ENCODE results near the gene LRRC70. TPM values are rescaled to one million over a fixed set of nuclear protein-coding genes. Genes with fewer than 3 reads are reported as not detected.

The LRRC70 gene
- total RNA-seq, result under 1 TPM; 0.34 to 0.45 TPM

GRCh38 chr5:62578540-62578939, at the start of gene LRRC70:
TSS of gene LRRC70 (plus strand) at chr5:62578819. CDS start at chr5:62579439, 620 bp downstream.
- ChIA-PET CTCF (no interaction called here), POLR2A (no interaction called here)
- peak; percentile 93 for ATAC-seq
- H3K36me3 Mint-ChIP-seq (ENCODE audit: low read depth), result peaks cover 18% of the 10 kb centered on the region
- H3K4me1 Mint-ChIP-seq (ENCODE audit: low read depth), result peaks cover 36% of the 10 kb centered on the region
- H3K9me3 Mint-ChIP-seq, result no peaks in the 10 kb centered on the region
- no peaks in the 10 kb centered on the region for H3K27me3 Mint-ChIP-seq
- H3K4me3 Mint-ChIP-seq, result no peak within 1 kb of the TSS
- intact Hi-C loops (cut with micrococcal nuclease), result no loop called here
- DNase-seq, result no peak
- no peak for TF ChIP-seq CTCF (IDR thresholded peaks at IDR 0.05)
- peak within 1 kb of the TSS; percentile 78 for H3K27ac Mint-ChIP-seq

DNA sequence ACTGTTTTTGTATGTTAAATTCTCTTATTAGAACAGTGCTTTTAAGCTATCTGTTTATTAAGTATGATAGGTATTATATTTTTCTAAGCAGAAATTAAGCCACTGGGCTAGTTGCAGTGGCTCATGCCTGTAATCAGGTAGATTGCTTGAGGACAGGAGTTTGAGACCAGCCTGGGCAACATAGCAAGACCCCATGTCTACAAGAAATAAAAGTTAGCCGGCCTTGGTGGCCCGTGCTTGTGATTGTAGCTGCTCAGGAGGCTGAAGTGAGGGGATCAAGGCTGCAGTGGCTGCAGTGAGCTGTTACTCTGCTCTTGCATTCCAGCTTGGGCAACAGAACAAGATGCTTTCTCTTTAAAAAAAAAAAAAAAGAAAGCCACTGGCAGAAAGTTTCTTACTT, 45.0 kb upstream of the LRRC70 start:
- CTCF ChIA-PET, result no interaction called here

DNA sequence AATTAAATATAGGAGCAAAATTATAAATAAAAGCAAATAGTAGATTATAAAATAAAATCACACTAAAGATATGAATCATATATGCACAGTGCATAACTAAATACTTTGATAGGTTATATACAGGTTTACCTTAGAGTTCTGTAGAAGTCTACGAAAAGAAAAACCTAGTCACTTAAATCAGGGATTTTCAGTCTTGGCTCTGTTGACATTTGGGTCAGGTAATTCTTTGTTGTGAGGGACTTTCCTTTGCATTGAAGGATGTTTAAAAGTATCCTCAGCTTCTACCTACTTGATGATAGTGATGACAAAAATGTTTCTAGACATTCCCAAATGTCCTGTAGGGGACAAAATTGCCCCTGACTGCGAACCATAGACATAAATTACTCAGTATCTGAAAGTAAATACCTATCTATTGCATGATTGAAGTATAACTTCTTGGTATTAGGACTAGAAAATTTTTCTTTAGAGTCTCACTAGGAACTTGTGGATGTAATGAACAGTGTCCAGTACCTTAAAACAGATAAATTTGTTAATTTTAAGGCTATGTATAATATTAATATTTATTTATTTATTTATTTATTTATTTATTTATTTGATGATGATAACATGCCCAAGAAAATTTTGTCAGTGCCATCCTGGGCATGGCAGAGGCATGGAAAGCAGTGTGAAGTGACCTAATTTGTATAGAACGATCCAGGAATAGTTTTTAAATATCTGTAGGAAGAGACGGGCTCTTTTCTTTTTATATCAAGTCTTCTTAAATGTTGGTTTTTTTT, 44.0 kb upstream of the LRRC70 start:
- DNase-seq (no peak), ATAC-seq (no peak)
- no peak overlapping the region for H3K27ac Mint-ChIP-seq
- CTCF ChIA-PET, result no interaction called here
- intact Hi-C loops (cut with micrococcal nuclease), result no loop called here
- no peaks in the 10 kb centered on the region for H3K27me3 Mint-ChIP-seq
- no peak overlapping the region for H3K4me3 Mint-ChIP-seq
- H3K4me1 Mint-ChIP-seq (ENCODE audit: low read depth), result peaks cover 3% of the 10 kb centered on the region
- TF ChIP-seq CTCF (IDR thresholded peaks at IDR 0.05), result no peak
- H3K9me3 Mint-ChIP-seq, result no peaks in the 10 kb centered on the region
- peaks cover 31% of the 10 kb centered on the region for H3K36me3 Mint-ChIP-seq (ENCODE audit: low read depth)
- POLR2A ChIA-PET, result no interaction called here

More for the DNA sequence above, 45.0 kb upstream of the LRRC70 start:
- no peaks in the 10 kb centered on the region for H3K27me3 Mint-ChIP-seq
- POLR2A ChIA-PET, result no interaction called here
- H3K4me1 Mint-ChIP-seq (ENCODE audit: low read depth), result peaks cover 3% of the 10 kb centered on the region
- H3K36me3 Mint-ChIP-seq (ENCODE audit: low read depth), result peaks cover 28% of the 10 kb centered on the region
- ATAC-seq (no peak), DNase-seq (no peak)
- no peak overlapping the region for H3K4me3 Mint-ChIP-seq
- intact Hi-C loops (cut with micrococcal nuclease), result no loop called here
- no peak overlapping the region for H3K27ac Mint-ChIP-seq
- no peak for TF ChIP-seq CTCF (IDR thresholded peaks at IDR 0.05)
- no peaks in the 10 kb centered on the region for H3K9me3 Mint-ChIP-seq

DNA sequence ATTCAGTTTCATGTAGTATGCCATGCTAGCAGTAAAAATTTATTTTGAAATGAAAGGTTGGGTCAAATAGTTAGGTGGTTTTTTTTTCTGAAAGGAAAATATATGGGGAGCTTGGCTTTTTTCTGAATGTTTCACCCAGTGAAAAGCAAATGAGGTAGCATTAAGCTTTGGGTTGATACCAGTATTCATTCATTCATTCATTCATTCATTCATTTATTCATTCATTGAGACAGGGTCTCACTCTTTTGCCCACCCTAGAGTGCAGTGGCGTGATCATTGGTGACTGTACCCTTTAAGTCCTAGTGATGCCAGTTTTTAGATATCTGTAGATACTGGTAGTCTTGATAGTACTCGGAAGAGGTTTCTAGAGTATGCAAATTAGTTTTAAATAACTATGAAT, 42.4 kb upstream of the LRRC70 start:
- TF ChIP-seq CTCF (IDR thresholded peaks at IDR 0.05), result no peak
- POLR2A ChIA-PET, result no interaction called here
- ATAC-seq, result no peak
- H3K27me3 Mint-ChIP-seq, result no peaks in the 10 kb centered on the region
- peaks cover 3% of the 10 kb centered on the region for H3K4me1 Mint-ChIP-seq (ENCODE audit: low read depth)
- intact Hi-C loops (cut with micrococcal nuclease), result no loop called here
- peaks cover 29% of the 10 kb centered on the region for H3K36me3 Mint-ChIP-seq (ENCODE audit: low read depth)
- H3K4me3 Mint-ChIP-seq, result no peak overlapping the region
- CTCF ChIA-PET, result no interaction called here
- no peak for DNase-seq
- no peaks in the 10 kb centered on the region for H3K9me3 Mint-ChIP-seq
- H3K27ac Mint-ChIP-seq, result no peak overlapping the region

GRCh38 chr5:62536783-62537182, 41.8 kb upstream of the LRRC70 start:
- ATAC-seq, result no peak
- peaks cover 25% of the 10 kb centered on the region for H3K36me3 Mint-ChIP-seq (ENCODE audit: low read depth)
- H3K27me3 Mint-ChIP-seq, result no peaks in the 10 kb centered on the region
- no peaks in the 10 kb centered on the region for H3K9me3 Mint-ChIP-seq
- peaks cover 3% of the 10 kb centered on the region for H3K4me1 Mint-ChIP-seq (ENCODE audit: low read depth)
- H3K27ac Mint-ChIP-seq, result no peak overlapping the region
- POLR2A ChIA-PET, result no interaction called here
- intact Hi-C loops (cut with micrococcal nuclease), result no loop called here
- DNase-seq, result no peak
- CTCF ChIA-PET, result no interaction called here
- H3K4me3 Mint-ChIP-seq, result no peak overlapping the region
- TF ChIP-seq CTCF (IDR thresholded peaks at IDR 0.05), result no peak
